Measurements from ENCODE around the gene GPRC5B.

Gene GPRC5B

GRCh38 chr16:19810817-19811731 is 73.6 kb downstream of the GPRC5B start:
- peak; percentile 44 for DNase-seq (ENCODE audit: low spot score)

GRCh38 chr16:19809693-19810092 is 75.0 kb downstream of the GPRC5B start:
- no peak for DNase-seq (ENCODE audit: low spot score)

GRCh38 chr16:19809121-19809635 is 75.5 kb downstream of the GPRC5B start:
- no peak for DNase-seq (ENCODE audit: low spot score)

GRCh38 chr16:19808061-19808641 is 76.5 kb downstream of the GPRC5B start:
- no peak for DNase-seq (ENCODE audit: low spot score)

All from AG08396 (cell line).